NB4 (cell line): ENCODE measurements around the gene MRPS9.

Experiments used
- TF ChIP-seq, protein P1 (sequence below): IDR thresholded peaks from one replicate; pipeline ENCODE4 v1.5.1; 2012; ENCODE audit warnings: low read depth, low read length
- TF ChIP-seq, protein P2 (sequence below): IDR thresholded peaks from 2 replicates; pipeline ENCODE4 v1.6.1; 2011; ENCODE audit warnings: low read depth, low read length

DNA sequence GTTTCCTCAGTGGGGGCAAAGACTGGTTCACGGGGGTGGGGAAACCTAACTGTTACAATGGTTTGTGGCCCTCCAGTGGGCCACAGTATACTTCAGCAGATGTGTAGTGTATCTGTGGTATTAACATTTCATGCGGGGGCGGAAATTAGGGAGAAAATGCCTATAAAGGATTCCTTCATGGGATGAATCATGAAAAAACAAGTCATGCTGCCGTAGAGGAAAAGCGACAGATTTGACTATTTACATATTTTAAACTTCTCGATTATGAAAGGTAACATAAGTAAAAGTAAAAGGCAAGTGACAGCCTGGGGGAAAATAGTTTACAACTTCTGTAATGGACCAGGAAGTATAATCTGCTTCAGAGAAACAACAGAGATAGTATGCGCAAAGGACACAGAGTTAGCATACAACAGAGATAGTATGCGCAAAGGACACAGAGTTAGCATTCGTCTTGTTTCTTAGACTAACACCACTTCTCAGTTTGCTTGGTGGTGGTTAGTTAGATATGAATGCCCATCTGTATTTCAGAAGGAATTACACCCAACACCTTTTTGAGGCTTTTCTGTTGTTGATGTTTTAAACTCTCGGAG lies 41.1 kb downstream of the MRPS9 start:
- TF ChIP-seq, protein P1, sequence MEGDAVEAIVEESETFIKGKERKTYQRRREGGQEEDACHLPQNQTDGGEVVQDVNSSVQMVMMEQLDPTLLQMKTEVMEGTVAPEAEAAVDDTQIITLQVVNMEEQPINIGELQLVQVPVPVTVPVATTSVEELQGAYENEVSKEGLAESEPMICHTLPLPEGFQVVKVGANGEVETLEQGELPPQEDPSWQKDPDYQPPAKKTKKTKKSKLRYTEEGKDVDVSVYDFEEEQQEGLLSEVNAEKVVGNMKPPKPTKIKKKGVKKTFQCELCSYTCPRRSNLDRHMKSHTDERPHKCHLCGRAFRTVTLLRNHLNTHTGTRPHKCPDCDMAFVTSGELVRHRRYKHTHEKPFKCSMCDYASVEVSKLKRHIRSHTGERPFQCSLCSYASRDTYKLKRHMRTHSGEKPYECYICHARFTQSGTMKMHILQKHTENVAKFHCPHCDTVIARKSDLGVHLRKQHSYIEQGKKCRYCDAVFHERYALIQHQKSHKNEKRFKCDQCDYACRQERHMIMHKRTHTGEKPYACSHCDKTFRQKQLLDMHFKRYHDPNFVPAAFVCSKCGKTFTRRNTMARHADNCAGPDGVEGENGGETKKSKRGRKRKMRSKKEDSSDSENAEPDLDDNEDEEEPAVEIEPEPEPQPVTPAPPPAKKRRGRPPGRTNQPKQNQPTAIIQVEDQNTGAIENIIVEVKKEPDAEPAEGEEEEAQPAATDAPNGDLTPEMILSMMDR, result no peak
- TF ChIP-seq, protein P2, sequence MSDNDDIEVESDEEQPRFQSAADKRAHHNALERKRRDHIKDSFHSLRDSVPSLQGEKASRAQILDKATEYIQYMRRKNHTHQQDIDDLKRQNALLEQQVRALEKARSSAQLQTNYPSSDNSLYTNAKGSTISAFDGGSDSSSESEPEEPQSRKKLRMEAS, result no peak
